K562 (cell line): Measurements from ENCODE around the gene DUSP10. TPM values are rescaled to one million over a fixed set of nuclear protein-coding genes. Genes with fewer than 3 reads are reported as not detected.
A peak's percentile ranks its signal among the peaks of the same experiment; 100 is the strongest.

Source experiments
- ATAC-seq: fragments of 200-7000 bp; cut with Tn5 transposase; 3 replicates; pipeline ENCODE4 v1.9.1; 2020; ENCODE audit warnings: moderate library complexity
- BruUV-seq: library from RNA; stranded (reverse); fragments of 400-500 nt; replicated peaks from 2 replicates; lab custom pipeline; 2021; lab: Mats Ljungman, UMichigan
- CTCF ChIA-PET: fragments of 300-600 bp; formaldehyde crosslinking; extraction: SDS; loops from one replicate; lab custom pipeline; 2021; ENCODE audit warnings: low intra/inter-chr PET ratio; lab: Yijun Ruan, JAX
- POLR2A ChIA-PET: fragments of 300-600, 350-650 bp; sonication (Branson Sonifier 250); formaldehyde crosslinking; extraction: SDS; loops from one replicate; lab custom pipeline; 2021; ENCODE audit warnings: antibody characterized with exemption, inconsistent platforms; lab: Yijun Ruan, JAX
- DNase-seq, 4 experiments: peaks; one replicate each; pipeline versions ENCODE4 v3.0.0 to v3.0.0-alpha.2; 2011 to 2018; ENCODE audit warnings: low spot score in 3 of 4, mixed read lengths in 3 of 4; ENCODE audit errors: extremely low read depth in 1 of 4
- FAIRE-seq: peaks from 2 replicates; lab custom pipeline; 2011; peaks lifted over from hg19 to GRCh38; lab: Jason Lieb, UNC
- H2AFZ ChIP-seq: 2 replicates; pipeline ENCODE4 v1.6.0; 2011; ENCODE audit warnings: low read depth, low read length, control low read depth, inconsistent platforms
- H3K27ac ChIP-seq: fragments of 200-600 bp; 3 replicates; pipeline ENCODE4 v1.8.0; 2011; ENCODE audit warnings: low read depth, mild to moderate bottlenecking, control low read depth, inconsistent platforms, low read length, moderate library complexity, mixed read lengths; ENCODE audit errors: extremely low read depth
- H3K27me3 ChIP-seq, 2 experiments: fragments of 300-600 bp in 1 of 2; 2 replicates in 1 of 2; 3 replicates in 1 of 2; pipeline versions ENCODE4 v1.6.0 to v1.8.0; 2011; ENCODE audit warnings: inconsistent platforms in 2 of 2, low read length in 2 of 2, mild to moderate bottlenecking in 1 of 2, mixed read lengths in 1 of 2, moderate library complexity in 1 of 2; ENCODE audit not compliant: control insufficient read depth in 2 of 2, insufficient read depth in 2 of 2
- H3K36me3 ChIP-seq: fragments of 300-600 bp; 3 replicates; pipeline ENCODE4 v1.8.0; 2011; ENCODE audit warnings: mild to moderate bottlenecking, low read length, inconsistent platforms; ENCODE audit not compliant: control insufficient read depth, insufficient read depth
- H3K4me1 ChIP-seq, 2 experiments: fragments of 200-600 bp in 1 of 2; replicated peaks in 1 of 2; 2 replicates in 1 of 2; 3 replicates in 1 of 2; pipeline versions ENCODE4 v1.5.1 to v1.8.0; 2011; ENCODE audit warnings: inconsistent platforms in 2 of 2, low read length in 2 of 2, mild to moderate bottlenecking in 1 of 2, mixed read lengths in 1 of 2, moderate library complexity in 1 of 2; ENCODE audit not compliant: control insufficient read depth in 2 of 2, insufficient read depth in 2 of 2
- H3K4me2 ChIP-seq: 2 replicates; pipeline ENCODE4 v1.6.1; 2011; ENCODE audit warnings: low read length, control low read depth, inconsistent platforms, mixed read lengths; ENCODE audit not compliant: insufficient read depth
- H3K4me3 ChIP-seq: fragments of 200-600 bp; sonication (generic), shearing (Covaris generic); 2 replicates; pipeline ENCODE4 v1.5.1; 2016; ENCODE audit warnings: control low read depth, inconsistent platforms
- H3K79me2 ChIP-seq: fragments of 200-600 bp; 3 replicates; pipeline ENCODE4 v1.8.0; 2011; ENCODE audit warnings: low read length, inconsistent platforms; ENCODE audit not compliant: control insufficient read depth, insufficient read depth
- H3K9ac ChIP-seq, 2 experiments: 2 replicates each; pipeline versions ENCODE4 v1.6.0 to v1.6.1; 2011; ENCODE audit warnings: low read depth in 2 of 2, low read length in 2 of 2, control low read depth in 1 of 2, inconsistent platforms in 1 of 2, mild to moderate bottlenecking in 1 of 2, mixed read lengths in 1 of 2; ENCODE audit not compliant: insufficient read depth in 1 of 2
- H3K9me1 ChIP-seq: one replicate; pipeline ENCODE4 v1.6.0; 2011; ENCODE audit warnings: inconsistent platforms, mild to moderate bottlenecking, low read length, moderate library complexity; ENCODE audit not compliant: control insufficient read depth, insufficient read depth
- H3K9me3 ChIP-seq: replicated peaks from 2 replicates; pipeline ENCODE4 v1.5.1; 2011; ENCODE audit warnings: low read depth, low read length, inconsistent platforms; ENCODE audit not compliant: control insufficient read depth, insufficient read depth
- H4K20me1 ChIP-seq: replicated peaks from 2 replicates; pipeline ENCODE4 v1.6.1; 2011; ENCODE audit warnings: low read length, inconsistent platforms, mixed read lengths; ENCODE audit not compliant: control insufficient read depth, insufficient read depth
- CBFA2T2 ChIP-seq: fragments of 450-650 bp; conservative IDR thresholded peaks from 2 replicates; pipeline ENCODE4 v1.6.1; 2017; ENCODE audit warnings: mild to moderate bottlenecking
- E2F1 ChIP-seq: sonication (generic); formaldehyde crosslinking; IDR thresholded peaks from 2 replicates; pipeline ENCODE4 v1.8.1; 2023; ENCODE audit warnings: mild to moderate bottlenecking, missing genetic modification reagents, moderate library complexity
- HMGXB4 ChIP-seq: sonication (generic); formaldehyde crosslinking; IDR thresholded peaks from 2 replicates; pipeline ENCODE4 v1.8.1; 2023; ENCODE audit warnings: mild to moderate bottlenecking, missing genetic modification reagents
- LARP7 ChIP-seq: fragments of 450-650 bp; IDR thresholded peaks from 2 replicates; pipeline ENCODE4 v1.6.1; 2016
- MYC ChIP-seq, 2 experiments: fragments of 250-450 bp in 1 of 2; sonication (Bioruptor Pico) in 1 of 2; IDR thresholded peaks; 2 replicates each; pipeline versions ENCODE4 v1.5.1 to v1.6.1; 2012 to 2021; ENCODE audit warnings: low read depth in 2 of 2, borderline replicate concordance in 1 of 2, improper control_type of control experiment in 1 of 2, low read length in 1 of 2, mild to moderate bottlenecking in 1 of 2, moderate library complexity in 1 of 2
- NCOR1 ChIP-seq: fragments of 450-650 bp; IDR thresholded peaks from 2 replicates; pipeline ENCODE4 v1.6.1; 2016; ENCODE audit warnings: mild to moderate bottlenecking, moderate library complexity
- RAD21 ChIP-seq, 2 experiments: fragments of 250-450 bp in 1 of 2; fragments of 450-650 bp in 1 of 2; sonication (Bioruptor Pico) in 1 of 2; formaldehyde crosslinking in 1 of 2; IDR thresholded peaks in 1 of 2; conservative IDR thresholded peaks in 1 of 2; 2 replicates each; pipeline versions ENCODE4 v1.4.0 to v1.8.0; 2020 to 2022; ENCODE audit warnings: mild to moderate bottlenecking in 2 of 2, moderate library complexity in 1 of 2
- ZBTB40 ChIP-seq, 2 experiments: fragments of 450-650 bp in 1 of 2; sonication (generic) in 1 of 2; formaldehyde crosslinking in 1 of 2; IDR thresholded peaks; 2 replicates each; pipeline versions ENCODE4 v1.7.1 to v1.9.0; 2016 to 2022; ENCODE audit warnings: inconsistent platforms in 1 of 2, mild to moderate bottlenecking in 1 of 2, missing genetic modification reagents in 1 of 2
- in situ Hi-C: fragments of 300-500 bp; cut with MboI; formaldehyde crosslinking; loops from 4 replicates; pipeline ENCODE4 v1.15.0; 2018; ENCODE audit warnings: inconsistent platforms, mixed read lengths
- intact Hi-C: fragments of 100-400 bp; cut with micrococcal nuclease; formaldehyde crosslinking; loops from 2 replicates; pipeline ENCODE4 v1.14.2; 2022
- polyA plus RNA-seq, 8 experiments: library from polyadenylated mRNA; depleted of rRNA in 4 of 8; stranded (reverse) in 5 of 8; unstranded in 3 of 8; fragments of >200 nt; fragmentation: Nextera tagmentation in 2 of 8; fragmentation: Illumina TruSeq in 1 of 8; extraction: Ambion mirVana in 2 of 8; extraction: Trizol in 1 of 8; gene quantifications; 2 replicates each; pipeline versions ENCODE4 v1.2.1 to v1.2.3, GENCODE V29; 2011 to 2014; ENCODE audit warnings: inconsistent platforms in 1 of 8, missing spikeins in 1 of 8
- total RNA-seq, 7 experiments: library from RNA; depleted of rRNA in 6 of 7; stranded (reverse); fragments of >200 nt in 6 of 7; fragmentation: Illumina TruSeq in 2 of 7; extraction: Trizol in 2 of 7; gene quantifications; 2 replicates each; pipeline versions ENCODE4 v1.2.1 to v1.2.3, GENCODE V29; 2011 to 2021; ENCODE audit warnings: low replicate concordance in 1 of 7

The DUSP10 gene
- total and polyA plus RNA-seq, 9 of the 15 experiments (the other 6 are each of a cell fraction or from before 2014, with no cell fraction given) = 1.7 to 8.3 (median 6.1) TPM

- no peak for TF ChIP-seq E2F1
- TF ChIP-seq MYC (IDR thresholded peaks at IDR 0.05; ENCODE audit: low read depth, low read length) = no peak
- no peak for TF ChIP-seq MYC (CRISPR knock-in tag; IDR thresholded peaks at IDR 0.05; ENCODE audit: borderline replicate concordance, low read depth)
- no peak for TF ChIP-seq HMGXB4 (CRISPR knock-in tag)
- TF ChIP-seq CBFA2T2 = no peak
Measured at GRCh38 chr1:221695301-221695700, 46.6 kb downstream of the DUSP10 start (continued).

DNA sequence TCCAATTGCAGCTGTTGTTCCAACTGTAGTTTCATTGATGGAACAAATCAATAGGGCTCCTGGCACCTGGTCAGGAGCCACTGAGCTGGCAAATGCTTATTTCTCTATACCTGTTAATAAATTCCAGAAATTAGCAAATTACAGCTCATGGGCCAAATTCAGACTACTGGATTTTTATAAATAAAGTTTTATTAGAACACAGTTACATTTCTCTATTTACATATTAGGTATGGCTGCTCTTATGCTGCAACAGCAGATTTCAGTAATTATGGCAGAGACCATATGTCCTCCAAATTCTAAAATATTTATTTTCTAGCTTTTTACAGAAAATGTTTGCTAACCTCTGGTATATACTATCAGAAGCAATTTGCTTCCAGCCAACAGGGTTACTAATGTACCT lies 47.8 kb downstream of the DUSP10 start:
- Histone ChIP-seq H3K27ac (no peak overlapping the region), H3K4me1 (no peaks in the 10 kb centered on the region; a peak in 1 of 5 replicates), H4K20me1 (no peaks in the 10 kb centered on the region), H3K9ac (no peak overlapping the region), H2AFZ (no peak overlapping the region), H3K27me3 (no peaks in the 10 kb centered on the region), H3K9me3 (no peaks in the 10 kb centered on the region), H3K79me2 (no peaks in the 10 kb centered on the region), H3K9me1 (no peaks in the 10 kb centered on the region), H3K4me2 (no peak overlapping the region), H3K4me3 (no peak overlapping the region), H3K36me3 (no peaks in the 10 kb centered on the region)
- DNase-seq (no peak), ATAC-seq (no peak), FAIRE-seq (no peak)
- in situ Hi-C loops (no loop called here), intact Hi-C loops (no loop called here)
- BruUV-seq = no TSS peak
- ChIA-PET POLR2A (no interaction called here), CTCF (no interaction called here)
- TF ChIP-seq ZBTB40 (IDR thresholded peaks at IDR 0.05) (peak; percentile 84), ZBTB40 (CRISPR knock-in tag; IDR thresholded peaks at IDR 0.05) (peak; percentile 53; the same call in 1 of the 2 replicates), LARP7 (no peak), NCOR1 (no peak), RAD21 (CRISPR knock-in tag; conservative IDR thresholded peaks at IDR 0.05 in 1 of 2, IDR thresholded peaks at IDR 0.05 in 1 of 2) (no peak)
